HFFc6 (cell line): Measurements from ENCODE around the gene ENAH. TPM values are rescaled to one million over a fixed set of nuclear protein-coding genes. Genes with fewer than 3 reads are reported as not detected.

Source experiments
- DNase-seq: peaks from one replicate; pipeline ENCODE4 v3.0.0-alpha.2; 2018
- H3K27ac Mint-ChIP-seq: 2 replicates; pipeline ENCODE4 v1.8.0; 2020; ENCODE audit warnings: mild to moderate bottlenecking, mixed read lengths
- H3K27me3 Mint-ChIP-seq: 2 replicates; pipeline ENCODE4 v1.8.0; 2021; ENCODE audit warnings: mild to moderate bottlenecking, moderate library complexity, mixed read lengths; ENCODE audit not compliant: insufficient read depth
- H3K36me3 Mint-ChIP-seq: 2 replicates; pipeline ENCODE4 v1.8.0; 2021; ENCODE audit warnings: low read depth, mixed read lengths
- H3K4me1 Mint-ChIP-seq: 2 replicates; pipeline ENCODE4 v1.8.0; 2020; ENCODE audit warnings: low read depth, mixed read lengths
- H3K4me3 Mint-ChIP-seq: 2 replicates; pipeline ENCODE4 v1.8.0; 2020; ENCODE audit warnings: mild to moderate bottlenecking, moderate library complexity, mixed read lengths
- H3K9me3 Mint-ChIP-seq: 2 replicates; pipeline ENCODE4 v1.8.0; 2020; ENCODE audit warnings: mild to moderate bottlenecking, mixed read lengths
- CTCF ChIP-seq: fragments of 200-600 bp; sonication (generic); IDR thresholded peaks from 2 replicates; pipeline ENCODE4 v1.5.0; 2021; ENCODE audit warnings: antibody characterized with exemption, mild to moderate bottlenecking
- total RNA-seq, 6 experiments: library from RNA; stranded (reverse); fragmentation: NEBNext Ultra II Directional; extraction: Animal tissue kit (Norgen Biotek cat#: 25700); gene quantifications; 2 replicates in 1 of 6; 3 replicates in 5 of 6; pipeline ENCODE4 v1.2.3, GENCODE V29; 2021

ENAH gene
- total RNA-seq, 6 experiments from 2014 or later: 133 to 171 (median 139) TPM

- Mint-ChIP-seq H3K27me3 (no peaks in the 10 kb centered on the region; the same call in none of the 2 replicates), H3K9me3 (no peaks in the 10 kb centered on the region), H3K27ac (no peak overlapping the region), H3K4me3 (no peak overlapping the region), H3K36me3 (peaks cover 7% of the 10 kb centered on the region; the same call in 1 of the 2 replicates), H3K4me1 (peaks cover 9% of the 10 kb centered on the region; the same call in 1 of the 2 replicates)
- TF ChIP-seq CTCF: no peak
- no peak for DNase-seq
Measured at GRCh38 chr1:225565847-225566246, 87.1 kb downstream of the ENAH start.

GRCh38 chr1:225561675-225562074 lies 91.2 kb downstream of the ENAH start:
- no peaks in the 10 kb centered on the region; the same call in none of the 2 replicates for H3K27me3 Mint-ChIP-seq
- no peaks in the 10 kb centered on the region for H3K9me3 Mint-ChIP-seq
- no peak overlapping the region for H3K4me3 Mint-ChIP-seq
- H3K27ac Mint-ChIP-seq: no peak overlapping the region
- H3K36me3 Mint-ChIP-seq: peaks cover 22% of the 10 kb centered on the region
- DNase-seq: no peak
- TF ChIP-seq CTCF: no peak
- peaks cover 11% of the 10 kb centered on the region for H3K4me1 Mint-ChIP-seq

- no peak for DNase-seq
- TF ChIP-seq CTCF: no peak
- Mint-ChIP-seq H3K4me1 (peaks cover 11% of the 10 kb centered on the region), H3K36me3 (peaks cover 16% of the 10 kb centered on the region), H3K27me3 (no peaks in the 10 kb centered on the region; the same call in none of the 2 replicates), H3K4me3 (no peak overlapping the region), H3K9me3 (no peaks in the 10 kb centered on the region), H3K27ac (peak overlapping the region; percentile 24; the same call in 1 of the 2 replicates)
Measured at GRCh38 chr1:225559902-225560301, 93.0 kb downstream of the ENAH start.

- no peak for TF ChIP-seq CTCF
- Mint-ChIP-seq H3K9me3 (no peaks in the 10 kb centered on the region), H3K27me3 (peaks cover 2% of the 10 kb centered on the region), H3K27ac (peak overlapping the region; percentile 24; the same call in 1 of the 2 replicates), H3K4me1 (peaks cover 11% of the 10 kb centered on the region), H3K36me3 (peaks cover 16% of the 10 kb centered on the region), H3K4me3 (no peak overlapping the region; the same call in 1 of the 2 replicates)
- DNase-seq: no peak
Measured at GRCh38 chr1:225559326-225559725, 93.6 kb downstream of the ENAH start.

GRCh38 chr1:225556694-225557093 lies 96.2 kb downstream of the ENAH start:
- no peak for DNase-seq
- peaks cover 2% of the 10 kb centered on the region; the same call in 1 of the 2 replicates for H3K27me3 Mint-ChIP-seq
- no peak overlapping the region for H3K27ac Mint-ChIP-seq
- H3K4me3 Mint-ChIP-seq: no peak overlapping the region
- TF ChIP-seq CTCF: no peak
- peaks cover 24% of the 10 kb centered on the region for H3K36me3 Mint-ChIP-seq
- peaks cover 11% of the 10 kb centered on the region for H3K4me1 Mint-ChIP-seq
- no peaks in the 10 kb centered on the region for H3K9me3 Mint-ChIP-seq
